Cardiac fibroblast (primary cell): Measurements from ENCODE around the gene SLC6A8.
A peak's percentile ranks its signal among the peaks of the same experiment; 100 is the strongest.
"Not testable (repeated sequence)": the region's sequence is repeated elsewhere in the genome, so short reads cannot be mapped to it uniquely, and the experiment has no call there.

Experiments
- DNase-seq, 2 donors: peaks; one replicate each; pipeline versions ENCODE4 v3.0.0 to v3.0.0-alpha.2; 2010; ENCODE audit warnings: low read depth in 2 of 2
- H3K4me3 ChIP-seq, 2 donors: replicated peaks in 1 of 2; 1 replicate in 1 of 2; 2 replicates in 1 of 2; pipeline ENCODE4 v1.5.1; 2011; ENCODE audit warnings: low read depth in 2 of 2, low read length in 2 of 2, mild to moderate bottlenecking in 2 of 2, moderate library complexity in 1 of 2
- TF ChIP-seq, protein P1 (sequence below): IDR thresholded peaks from one replicate; pipeline ENCODE4 v1.5.1; 2011; ENCODE audit warnings: low read depth, mild to moderate bottlenecking, low read length, inconsistent platforms

SLC6A8 gene

DNA sequence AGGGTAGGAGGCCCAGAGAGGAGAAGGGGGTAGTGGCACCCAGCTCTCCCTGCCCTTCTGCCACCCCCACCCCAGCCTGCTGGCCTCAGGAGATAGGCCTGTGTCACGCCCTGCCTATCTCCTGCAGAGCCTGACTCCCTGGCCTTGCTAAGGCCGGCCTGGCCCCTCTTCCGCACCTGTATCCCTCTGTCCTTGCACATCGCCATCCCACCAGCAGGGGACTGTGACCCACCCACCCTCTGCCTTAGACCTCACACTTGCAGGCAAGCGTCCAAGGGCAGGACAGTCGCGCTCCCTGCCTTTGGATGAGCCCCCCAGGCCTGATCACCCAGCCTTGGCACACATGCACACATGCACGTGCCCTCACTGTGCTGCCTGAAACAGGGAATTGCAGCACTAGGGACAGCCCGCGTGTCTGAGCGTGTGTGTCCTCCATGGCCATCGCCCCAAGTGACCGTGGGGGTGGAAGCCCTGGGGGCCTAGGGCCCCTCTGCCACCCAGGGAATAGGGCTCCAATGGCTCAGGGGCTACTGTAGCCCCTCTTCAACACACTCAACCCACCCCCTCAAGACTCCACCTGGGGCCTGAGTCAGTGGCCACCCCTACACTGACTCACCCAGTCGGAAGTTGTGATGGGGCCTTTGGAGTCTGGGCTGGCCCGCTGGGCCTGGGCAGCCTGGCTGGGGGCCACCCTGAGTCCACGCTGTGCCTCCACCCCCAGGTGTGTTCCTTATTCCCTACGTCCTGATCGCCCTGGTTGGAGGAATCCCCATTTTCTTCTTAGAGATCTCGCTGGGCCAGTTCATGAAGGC lies 2.1 kb downstream of the SLC6A8 start:
- TF ChIP-seq, protein P1, sequence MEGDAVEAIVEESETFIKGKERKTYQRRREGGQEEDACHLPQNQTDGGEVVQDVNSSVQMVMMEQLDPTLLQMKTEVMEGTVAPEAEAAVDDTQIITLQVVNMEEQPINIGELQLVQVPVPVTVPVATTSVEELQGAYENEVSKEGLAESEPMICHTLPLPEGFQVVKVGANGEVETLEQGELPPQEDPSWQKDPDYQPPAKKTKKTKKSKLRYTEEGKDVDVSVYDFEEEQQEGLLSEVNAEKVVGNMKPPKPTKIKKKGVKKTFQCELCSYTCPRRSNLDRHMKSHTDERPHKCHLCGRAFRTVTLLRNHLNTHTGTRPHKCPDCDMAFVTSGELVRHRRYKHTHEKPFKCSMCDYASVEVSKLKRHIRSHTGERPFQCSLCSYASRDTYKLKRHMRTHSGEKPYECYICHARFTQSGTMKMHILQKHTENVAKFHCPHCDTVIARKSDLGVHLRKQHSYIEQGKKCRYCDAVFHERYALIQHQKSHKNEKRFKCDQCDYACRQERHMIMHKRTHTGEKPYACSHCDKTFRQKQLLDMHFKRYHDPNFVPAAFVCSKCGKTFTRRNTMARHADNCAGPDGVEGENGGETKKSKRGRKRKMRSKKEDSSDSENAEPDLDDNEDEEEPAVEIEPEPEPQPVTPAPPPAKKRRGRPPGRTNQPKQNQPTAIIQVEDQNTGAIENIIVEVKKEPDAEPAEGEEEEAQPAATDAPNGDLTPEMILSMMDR, result peak; percentile 2
- peak in 1 of 2 donors; percentile 16 for DNase-seq
- H3K4me3 ChIP-seq, result peak overlapping the region; percentile 19 to 41

DNA sequence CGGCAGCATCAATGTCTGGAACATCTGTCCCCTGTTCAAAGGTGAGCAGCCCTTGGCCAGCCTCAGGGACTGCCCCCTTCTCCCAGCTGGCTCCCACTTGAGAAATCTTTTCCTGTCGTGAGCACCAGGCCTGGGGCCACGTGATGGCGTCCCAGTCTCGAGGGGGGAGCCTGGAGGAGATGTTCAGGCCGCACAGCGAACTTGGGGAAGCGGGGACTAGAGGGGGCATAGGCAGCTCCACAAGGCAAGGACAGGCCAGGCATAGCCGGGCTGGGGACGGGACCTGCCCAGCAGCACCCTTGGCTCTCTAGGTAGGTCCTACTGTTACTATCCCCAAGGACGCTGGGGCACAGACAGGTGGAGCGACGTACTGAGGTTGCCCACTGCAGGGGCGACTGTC lies 2.7 kb downstream of the SLC6A8 start:
- TF ChIP-seq, protein P1, result no peak
- DNase-seq, result no peak
- no peak overlapping the region for H3K4me3 ChIP-seq

DNA sequence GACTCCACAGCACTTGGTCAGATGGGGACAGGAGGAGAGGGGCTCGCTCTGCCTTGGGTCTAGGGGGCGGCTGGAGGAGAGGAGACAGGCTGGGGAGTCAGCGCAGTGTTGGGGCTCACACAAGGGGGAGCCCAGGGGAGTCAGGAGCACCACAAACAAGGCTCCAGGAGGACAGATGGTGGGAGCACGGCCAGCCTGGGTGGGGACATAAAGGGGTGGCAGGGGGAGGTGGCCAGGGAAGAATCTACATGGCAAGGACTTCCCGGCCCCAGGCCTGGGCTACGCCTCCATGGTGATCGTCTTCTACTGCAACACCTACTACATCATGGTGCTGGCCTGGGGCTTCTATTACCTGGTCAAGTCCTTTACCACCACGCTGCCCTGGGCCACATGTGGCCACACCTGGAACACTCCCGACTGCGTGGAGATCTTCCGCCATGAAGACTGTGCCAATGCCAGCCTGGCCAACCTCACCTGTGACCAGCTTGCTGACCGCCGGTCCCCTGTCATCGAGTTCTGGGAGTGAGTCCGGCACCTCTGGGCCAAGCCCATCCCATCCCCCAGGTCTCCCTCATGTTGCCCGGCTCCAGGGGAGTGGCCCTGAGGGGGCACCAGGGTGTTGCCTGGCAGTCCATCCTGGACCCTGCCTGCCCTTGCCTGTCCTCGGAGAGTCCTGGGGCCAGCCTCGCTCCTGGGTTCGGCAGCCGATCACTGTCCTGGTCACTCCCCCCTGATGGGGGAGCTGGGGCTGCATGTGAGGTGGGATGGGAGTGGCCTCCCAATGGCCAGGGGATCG lies 3.5 kb downstream of the SLC6A8 start:
- DNase-seq, H3K4me3 ChIP-seq: not testable (repeated sequence)

DNA sequence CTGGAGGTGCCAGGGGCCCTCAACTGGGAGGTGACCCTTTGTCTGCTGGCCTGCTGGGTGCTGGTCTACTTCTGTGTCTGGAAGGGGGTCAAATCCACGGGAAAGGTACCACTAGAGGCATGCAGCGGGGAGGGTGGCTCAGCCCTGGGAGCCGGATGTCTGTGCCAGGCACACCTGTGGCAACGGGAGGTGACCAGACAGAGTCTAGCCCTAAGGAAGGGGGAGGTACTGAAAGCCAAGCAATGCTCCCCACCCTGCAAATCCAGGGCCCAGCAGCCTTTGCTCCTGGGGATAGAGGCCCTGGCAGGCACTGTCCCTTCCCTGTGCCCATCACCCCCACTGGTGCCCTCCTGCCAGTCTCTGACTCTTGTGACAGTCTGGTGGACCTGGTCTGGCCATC lies 4.3 kb downstream of the SLC6A8 start:
- TF ChIP-seq, protein P1, result no peak
- no peak overlapping the region for H3K4me3 ChIP-seq
- no peak for DNase-seq

DNA sequence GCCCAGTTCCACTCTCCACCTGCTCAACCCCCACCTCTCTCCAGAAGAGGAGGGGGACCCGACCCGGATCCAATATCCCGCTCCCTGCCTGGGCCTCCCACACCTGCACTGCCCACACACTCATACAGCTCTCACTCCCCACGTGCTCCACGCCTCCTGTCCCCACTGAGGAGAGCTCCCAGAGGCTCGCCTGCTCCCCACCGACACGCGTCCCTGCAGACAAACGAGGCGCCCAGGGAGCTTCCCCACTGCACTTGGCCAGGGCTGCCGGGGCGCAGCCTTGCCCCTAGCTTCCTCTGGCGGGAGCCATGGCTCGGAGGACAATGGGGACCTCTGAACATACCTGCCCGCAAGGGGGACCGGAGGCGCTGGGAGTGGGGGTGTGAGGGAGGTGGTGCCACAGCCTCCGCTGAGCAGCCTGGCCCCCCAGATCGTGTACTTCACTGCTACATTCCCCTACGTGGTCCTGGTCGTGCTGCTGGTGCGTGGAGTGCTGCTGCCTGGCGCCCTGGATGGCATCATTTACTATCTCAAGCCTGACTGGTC lies 5.0 kb downstream of the SLC6A8 start:
- no peak overlapping the region for H3K4me3 ChIP-seq
- DNase-seq, result no peak
- TF ChIP-seq, protein P1, result no peak

DNA sequence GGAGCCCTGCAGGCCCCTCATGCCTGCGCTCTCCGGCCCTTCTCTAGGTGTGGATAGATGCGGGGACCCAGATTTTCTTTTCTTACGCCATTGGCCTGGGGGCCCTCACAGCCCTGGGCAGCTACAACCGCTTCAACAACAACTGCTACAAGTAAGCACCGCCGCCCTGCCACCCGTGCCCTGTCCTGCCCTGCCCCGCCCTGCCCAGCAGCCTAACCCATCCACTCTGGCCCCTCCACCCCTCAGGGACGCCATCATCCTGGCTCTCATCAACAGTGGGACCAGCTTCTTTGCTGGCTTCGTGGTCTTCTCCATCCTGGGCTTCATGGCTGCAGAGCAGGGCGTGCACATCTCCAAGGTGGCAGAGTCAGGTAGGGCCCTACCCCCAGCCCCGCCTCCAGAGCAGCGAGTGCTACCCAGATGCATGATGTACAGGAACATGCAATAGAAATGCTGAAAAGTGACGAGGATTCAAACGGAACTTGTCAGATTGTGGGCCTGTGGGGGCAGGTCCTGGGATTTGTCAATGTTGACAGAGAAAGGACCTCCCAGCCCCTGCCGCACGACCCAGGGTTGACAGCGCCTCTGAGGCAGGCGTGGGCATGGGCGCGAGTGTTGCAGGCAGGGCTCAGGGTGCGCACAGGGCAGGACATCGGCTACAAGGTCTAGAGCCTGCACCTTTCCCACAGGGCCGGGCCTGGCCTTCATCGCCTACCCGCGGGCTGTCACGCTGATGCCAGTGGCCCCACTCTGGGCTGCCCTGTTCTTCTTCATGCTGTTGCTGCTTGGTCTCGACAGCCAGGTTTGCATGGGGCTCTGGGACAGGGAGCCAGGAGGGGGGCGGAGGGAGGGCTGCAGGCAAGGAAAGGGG lies 5.7 kb downstream of the SLC6A8 start:
- DNase-seq, result no peak
- H3K4me3 ChIP-seq, result no peak overlapping the region
- TF ChIP-seq, protein P1, result no peak

DNA sequence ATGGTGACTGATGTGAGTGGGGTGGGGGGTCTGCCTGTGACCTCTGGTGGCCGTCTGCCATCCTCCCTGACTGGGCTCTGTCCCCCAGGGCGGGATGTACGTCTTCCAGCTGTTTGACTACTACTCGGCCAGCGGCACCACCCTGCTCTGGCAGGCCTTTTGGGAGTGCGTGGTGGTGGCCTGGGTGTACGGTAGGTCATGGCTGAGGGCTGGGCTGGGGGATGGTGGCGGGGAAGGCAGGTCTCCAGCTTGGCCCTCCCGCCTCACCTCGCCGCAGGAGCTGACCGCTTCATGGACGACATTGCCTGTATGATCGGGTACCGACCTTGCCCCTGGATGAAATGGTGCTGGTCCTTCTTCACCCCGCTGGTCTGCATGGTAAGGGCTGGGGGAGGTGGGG lies 6.5 kb downstream of the SLC6A8 start:
- not testable (repeated sequence) for H3K4me3 ChIP-seq, DNase-seq
